ENCODE results near the gene CLSTN2.

CLSTN2 gene

GRCh38 chr3:140288595-140288994, 353.6 kb downstream of the CLSTN2 start:
- DNase-seq (ENCODE audit: low read depth), result no peak

- DNase-seq (ENCODE audit: low read depth), result no peak
Observed at GRCh38 chr3:140290105-140290504, 355.1 kb downstream of the CLSTN2 start.

- DNase-seq (ENCODE audit: low read depth), result no peak
Observed at GRCh38 chr3:140292170-140292569, 357.2 kb downstream of the CLSTN2 start.

GRCh38 chr3:140292684-140293083, 357.7 kb downstream of the CLSTN2 start:
- no peak for DNase-seq (ENCODE audit: low read depth)

GRCh38 chr3:140294058-140294457, 359.1 kb downstream of the CLSTN2 start:
- DNase-seq (ENCODE audit: low read depth), result no peak

- DNase-seq (ENCODE audit: low read depth), result no peak
Observed at GRCh38 chr3:140296796-140297352, 361.9 kb downstream of the CLSTN2 start.

GRCh38 chr3:140298043-140298442, 363.1 kb downstream of the CLSTN2 start:
- no peak for DNase-seq (ENCODE audit: low read depth)

GRCh38 chr3:140298569-140299070, 363.6 kb downstream of the CLSTN2 start:
- no peak for DNase-seq (ENCODE audit: low read depth)

- no peak for DNase-seq (ENCODE audit: low read depth)
Observed at GRCh38 chr3:140303875-140304274, 368.9 kb downstream of the CLSTN2 start.

GRCh38 chr3:140308535-140308934, 373.6 kb downstream of the CLSTN2 start:
- no peak for DNase-seq (ENCODE audit: low read depth)

GRCh38 chr3:140311428-140311827, 376.4 kb downstream of the CLSTN2 start:
- DNase-seq (ENCODE audit: low read depth), result no peak

- DNase-seq (ENCODE audit: low read depth), result no peak
Observed at GRCh38 chr3:140315955-140316354, 381.0 kb downstream of the CLSTN2 start.

- no peak for DNase-seq (ENCODE audit: low read depth)
Observed at GRCh38 chr3:140316466-140316865, 381.5 kb downstream of the CLSTN2 start.

GRCh38 chr3:140316868-140317400, 381.9 kb downstream of the CLSTN2 start:
- DNase-seq (ENCODE audit: low read depth), result no peak

- DNase-seq (ENCODE audit: low read depth), result no peak
Observed at GRCh38 chr3:140319739-140320138, 384.8 kb downstream of the CLSTN2 start.

- no peak for DNase-seq (ENCODE audit: low read depth)
Observed at GRCh38 chr3:140323561-140323960, 388.6 kb downstream of the CLSTN2 start.

- DNase-seq (ENCODE audit: low read depth), result no peak
Observed at GRCh38 chr3:140332131-140332530, 397.1 kb downstream of the CLSTN2 start.

GRCh38 chr3:140334132-140334929, 399.3 kb downstream of the CLSTN2 start:
- no peak for DNase-seq (ENCODE audit: low read depth)

- no peak for DNase-seq (ENCODE audit: low read depth)
Observed at GRCh38 chr3:140336465-140336864, 401.5 kb downstream of the CLSTN2 start.

- DNase-seq (ENCODE audit: low read depth), result no peak
Observed at GRCh38 chr3:140338916-140339315, 403.9 kb downstream of the CLSTN2 start.

GRCh38 chr3:140341203-140341602, 406.2 kb downstream of the CLSTN2 start:
- no peak for DNase-seq (ENCODE audit: low read depth)

- DNase-seq (ENCODE audit: low read depth), result no peak
Observed at GRCh38 chr3:140341817-140342403, 406.9 kb downstream of the CLSTN2 start.

- DNase-seq (ENCODE audit: low read depth), result no peak
Observed at GRCh38 chr3:140342668-140343067, 407.7 kb downstream of the CLSTN2 start.
